T-helper 2 cell treated with Interferon-gamma antibody and Interleukin-4, amounts not matched to agents 100 ng/mL and 5 ng/mL, for 36 hours (primary cell): Measurements from ENCODE around the gene PPM1H. TPM values are rescaled to one million over a fixed set of nuclear protein-coding genes. Genes with fewer than 3 reads are reported as not detected.
"Not testable (repeated sequence)": the region's sequence is repeated elsewhere in the genome, so short reads cannot be mapped to it uniquely, and the experiment has no call there.

Experiments
- intact Hi-C: fragments of 100-400 bp; cut with micrococcal nuclease; formaldehyde crosslinking; loops from one replicate; pipeline ENCODE4 v1.15.1; 2023
- total RNA-seq: library from RNA; stranded (reverse); gene quantifications from 2 replicates; pipeline ENCODE4 v1.2.3, GENCODE V29; 2022

The PPM1H gene
- total RNA-seq, 1 donor from 2014 or later = 0.11 TPM

DNA sequence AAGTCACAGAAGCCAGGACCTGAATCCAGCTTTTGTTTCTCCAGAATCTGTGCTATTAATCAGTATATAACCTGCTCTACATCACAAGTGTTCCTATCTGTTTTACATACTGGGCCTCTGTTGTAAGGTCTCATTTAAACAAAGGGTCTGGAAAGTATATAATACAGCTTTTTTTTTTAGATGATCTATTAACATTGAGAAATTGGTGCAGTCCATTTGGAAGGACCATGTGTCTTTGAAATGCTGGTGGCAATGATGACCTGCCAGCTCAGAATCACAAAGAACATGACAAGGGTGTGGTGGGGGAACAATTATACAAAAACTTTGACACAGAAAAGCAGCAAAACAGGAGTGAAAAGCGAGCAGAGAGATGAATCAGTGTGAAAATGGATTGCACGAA lies 164.6 kb downstream of the PPM1H start:
- intact Hi-C loops = no loop called here

DNA sequence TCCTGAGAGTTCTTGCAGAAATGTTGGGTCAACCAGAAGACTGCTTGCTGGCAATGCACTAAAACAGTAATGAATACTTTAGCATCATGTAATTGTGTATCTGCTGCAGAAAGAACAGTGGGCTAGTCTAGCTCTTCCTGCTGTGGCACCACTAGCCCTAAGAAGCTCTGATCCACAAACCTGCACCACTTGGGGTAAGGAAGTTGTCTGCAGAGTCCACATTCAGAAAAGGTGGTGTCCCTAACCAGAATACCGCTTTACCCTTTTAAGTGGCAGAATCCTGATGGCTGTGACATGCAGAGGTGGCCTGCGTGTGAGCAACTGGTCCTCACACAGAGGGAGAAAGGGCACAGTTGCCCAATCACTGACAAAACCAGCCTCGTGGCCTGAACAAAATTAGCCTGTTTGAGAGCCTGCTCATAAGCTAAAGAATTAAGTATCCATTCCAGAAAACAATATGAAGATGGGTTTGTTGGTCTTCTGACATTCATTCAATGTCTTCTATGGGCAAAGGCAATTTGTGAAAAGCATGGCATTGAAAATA lies 165.8 kb downstream of the PPM1H start:
- intact Hi-C loops = no loop called here

DNA sequence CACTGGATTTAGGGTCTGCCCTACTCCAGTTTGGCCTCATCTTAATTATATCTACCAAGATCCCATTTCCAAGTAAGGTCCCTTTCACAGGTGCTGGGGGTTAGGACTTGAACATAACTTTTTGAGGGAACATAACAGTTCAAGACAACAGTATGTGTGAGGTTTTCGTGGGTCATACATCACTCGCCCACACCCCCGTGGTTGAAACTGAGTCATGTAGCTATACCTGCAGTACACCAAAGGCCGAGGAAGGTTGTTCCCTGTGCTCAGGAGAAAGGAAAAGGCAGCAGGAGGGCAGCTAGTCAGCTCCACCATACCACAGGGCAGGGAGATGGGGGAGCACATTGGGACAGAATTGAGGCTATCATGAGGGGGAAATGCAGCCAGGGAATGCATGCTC lies 167.0 kb downstream of the PPM1H start:
- intact Hi-C loops = no loop called here

DNA sequence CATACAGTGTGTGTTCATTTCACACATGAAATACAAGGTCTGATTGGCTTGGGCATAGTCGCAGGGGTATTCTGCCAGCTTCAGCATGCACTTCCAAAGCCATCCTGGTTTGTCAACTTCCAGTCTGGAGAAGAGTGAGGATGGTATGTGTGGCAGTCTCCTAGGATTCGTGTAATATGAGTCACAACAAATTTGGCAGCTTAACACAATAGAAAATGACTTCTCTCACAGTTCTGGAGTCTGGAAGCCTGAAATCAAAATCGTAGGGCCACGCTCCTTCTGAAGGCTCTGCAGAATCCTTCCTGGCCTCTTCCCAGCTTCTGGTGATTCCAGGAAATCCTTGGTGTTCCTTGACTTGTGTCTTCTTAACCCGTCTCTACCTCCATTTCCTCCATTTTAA lies 167.5 kb downstream of the PPM1H start:
- intact Hi-C loops = no loop called here

DNA sequence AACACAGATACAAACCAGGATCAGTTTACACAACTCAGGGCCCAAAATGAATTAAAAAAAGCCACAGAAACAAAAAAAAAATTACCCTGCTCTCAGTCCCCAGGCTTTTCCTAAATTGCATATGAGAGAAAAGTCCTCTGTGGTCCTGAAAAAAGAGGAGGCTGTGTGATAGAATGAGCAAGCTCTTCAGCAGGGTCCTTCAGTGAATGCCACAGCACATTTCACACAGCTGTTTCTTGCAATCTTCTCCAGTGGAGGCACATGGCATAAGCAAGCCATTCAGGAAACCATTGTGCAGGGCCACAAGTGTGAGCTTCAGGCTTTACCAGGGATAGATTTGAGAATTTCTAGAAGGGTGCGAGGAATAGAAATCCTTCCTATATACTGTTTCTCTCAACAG lies 168.5 kb downstream of the PPM1H start:
- intact Hi-C loops = no loop called here

DNA sequence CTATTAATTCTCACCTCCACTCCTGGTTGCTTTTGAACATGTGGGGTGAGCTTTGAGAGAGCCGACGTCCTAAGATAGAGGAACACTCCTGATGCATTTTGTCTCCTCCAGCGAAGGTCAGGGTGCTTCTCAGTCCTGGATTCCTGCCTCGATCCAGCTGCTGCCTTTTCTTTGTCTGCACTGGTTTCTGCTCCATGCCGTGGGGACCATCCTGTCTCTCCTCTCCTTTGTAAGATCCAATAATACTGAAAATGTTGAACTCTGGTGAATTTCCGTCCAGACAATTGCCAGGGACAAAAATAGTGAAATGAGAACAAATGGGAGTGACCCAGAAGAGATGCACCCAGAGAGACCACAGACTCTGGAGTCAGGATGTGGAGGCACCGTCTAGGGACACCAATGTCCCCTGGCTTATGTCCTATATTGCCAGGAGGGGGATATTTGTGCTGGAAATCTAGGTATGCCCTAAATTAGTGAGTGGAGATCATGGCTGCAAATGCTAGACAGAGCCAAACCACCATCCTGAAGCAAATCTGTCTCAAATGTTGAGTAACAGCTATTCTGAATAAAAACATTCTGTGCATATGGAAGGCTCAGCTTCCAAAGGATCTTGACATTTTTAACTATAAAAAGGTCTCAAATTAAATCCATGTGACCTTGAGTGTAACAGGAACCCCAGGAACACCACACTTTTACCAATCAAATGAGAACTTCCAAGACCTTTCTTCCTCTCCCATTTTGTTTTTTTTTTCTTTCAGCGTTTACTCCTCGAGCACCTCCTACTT lies 170.9 kb downstream of the PPM1H start:
- intact Hi-C loops = no loop called here

DNA sequence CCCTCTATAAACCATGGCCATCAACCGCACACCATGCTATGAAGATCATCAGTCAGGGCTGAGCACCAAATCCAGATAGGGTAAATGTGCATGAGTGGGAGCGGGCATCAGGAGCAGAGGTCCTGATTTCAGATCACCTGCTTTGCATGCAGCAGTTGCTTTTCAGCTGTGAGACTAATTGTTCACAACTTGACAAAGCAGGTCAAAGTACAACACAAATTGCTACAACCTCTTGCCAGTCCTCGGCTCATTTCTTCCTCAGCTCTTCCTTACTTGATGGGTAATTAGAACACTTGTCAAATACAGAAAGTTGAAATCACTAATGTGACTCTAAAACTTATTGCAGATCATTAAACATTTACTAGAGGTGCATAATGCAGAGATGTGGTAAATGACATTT lies 171.6 kb downstream of the PPM1H start:
- intact Hi-C loops = no loop called here

DNA sequence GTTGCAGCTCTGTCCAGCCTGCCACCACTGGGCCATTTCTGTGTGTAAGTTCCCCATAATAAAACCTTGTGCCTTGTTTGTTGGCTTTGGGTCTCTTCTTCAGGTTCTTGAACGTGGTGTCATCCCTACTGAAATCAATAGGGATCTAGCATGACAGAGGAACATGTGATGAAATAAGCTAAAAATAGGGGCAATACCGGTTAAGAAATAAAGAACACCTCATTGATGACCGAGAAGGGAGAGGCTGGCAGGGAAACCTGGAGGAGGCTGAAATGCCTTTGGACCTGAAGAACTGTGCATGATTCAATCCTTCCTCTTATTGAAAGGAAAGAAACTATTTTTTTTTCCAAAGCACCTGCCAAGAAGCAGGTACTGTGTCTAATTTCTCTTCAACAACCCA lies 172.3 kb downstream of the PPM1H start:
- intact Hi-C loops = no loop called here

DNA sequence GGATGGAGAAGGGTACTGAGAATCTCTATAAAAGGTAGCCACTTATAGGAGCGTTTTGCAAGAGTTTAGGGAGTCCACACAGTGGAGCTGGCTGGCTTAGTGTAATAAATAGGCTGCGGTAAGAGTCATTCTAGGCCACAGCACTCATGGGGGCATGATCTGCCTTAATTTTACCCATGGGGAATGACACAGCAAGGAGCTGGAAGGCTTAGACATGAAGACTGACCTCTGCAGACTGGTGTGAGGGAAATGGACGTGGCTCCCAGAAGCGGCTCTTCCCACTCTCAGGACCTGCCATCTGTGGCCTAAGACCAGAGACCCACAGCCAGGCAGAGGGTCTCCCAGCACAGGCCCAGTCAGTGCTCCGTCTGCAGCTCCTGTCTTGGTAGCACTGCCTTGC lies 173.3 kb downstream of the PPM1H start:
- intact Hi-C loops = no loop called here

DNA sequence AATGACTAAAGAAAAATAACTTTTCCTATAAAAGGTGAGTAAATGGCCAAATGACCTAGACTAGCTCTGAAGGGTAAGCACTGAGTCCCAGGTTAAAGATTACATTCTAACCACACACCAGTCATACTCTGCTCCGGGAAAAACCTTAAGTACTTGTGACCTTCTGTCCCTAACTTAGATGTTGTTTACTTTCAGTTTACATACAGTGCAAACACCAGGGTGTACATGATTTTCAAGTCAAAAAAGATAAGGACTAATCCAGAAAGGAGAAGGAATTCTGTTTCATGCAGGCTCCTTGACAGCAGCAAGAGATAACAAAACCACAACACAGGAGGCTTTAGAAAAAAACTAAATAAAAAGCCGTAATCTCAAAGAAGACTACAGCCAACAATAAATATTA lies 174.2 kb downstream of the PPM1H start:
- intact Hi-C loops = no loop called here

DNA sequence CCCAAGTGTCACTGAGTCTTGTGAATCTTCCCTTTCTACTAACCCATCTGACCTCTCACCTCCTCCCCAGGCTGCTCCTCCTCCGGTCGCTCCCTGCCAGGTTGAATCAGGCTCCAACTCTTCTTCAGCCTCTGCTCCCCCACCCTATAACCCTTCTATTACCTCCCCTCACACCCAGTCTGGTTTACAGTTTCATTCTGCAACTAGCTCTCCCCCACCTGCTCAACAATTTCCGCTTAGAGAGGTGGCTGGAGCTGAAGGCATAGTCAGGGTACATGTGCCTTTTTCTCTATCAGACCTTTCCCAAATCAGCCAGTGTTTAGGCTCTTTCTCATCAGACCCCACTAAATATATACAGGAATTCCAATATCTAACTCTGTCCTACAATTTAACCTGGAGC lies 174.6 kb downstream of the PPM1H start:
- intact Hi-C loops = not testable (repeated sequence)

DNA sequence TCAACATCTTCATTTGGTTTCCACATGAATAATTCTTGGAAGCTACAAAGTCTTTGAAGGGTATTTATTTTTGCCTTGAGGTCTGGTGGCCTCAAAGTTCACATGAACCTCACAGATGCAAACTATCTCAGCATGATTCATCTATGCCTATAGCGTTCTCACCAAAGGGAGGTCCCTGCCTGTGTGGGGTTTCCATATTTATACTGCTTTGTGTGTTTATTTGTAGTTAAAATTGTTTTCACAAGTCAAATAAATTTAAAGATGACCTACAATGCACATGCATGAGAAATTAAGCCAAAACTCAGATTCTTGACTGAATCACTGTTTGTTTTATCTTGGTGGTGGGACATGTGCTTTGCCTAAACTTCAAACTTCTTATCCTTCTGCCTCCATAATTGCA lies 176.7 kb downstream of the PPM1H start:
- intact Hi-C loops = no loop called here

DNA sequence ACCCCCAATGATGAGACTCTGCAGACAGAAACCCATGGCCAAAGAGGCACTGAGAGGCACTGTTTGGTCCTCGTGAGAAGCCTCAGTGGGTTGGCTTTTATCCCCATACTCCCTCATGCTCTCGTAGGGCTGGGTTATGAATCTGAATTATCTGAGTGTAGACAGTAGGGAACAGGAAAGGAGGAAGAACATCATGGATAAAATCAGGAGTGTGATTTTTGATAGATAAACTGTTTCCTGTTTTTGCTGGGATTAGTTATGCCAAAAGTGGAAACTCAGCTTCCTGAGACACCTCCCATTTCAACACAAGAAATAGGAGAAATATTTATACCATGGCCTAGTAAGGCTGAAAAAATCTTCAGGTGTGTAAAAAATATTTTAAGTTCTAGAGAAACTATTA lies 177.9 kb downstream of the PPM1H start:
- intact Hi-C loops = no loop called here

DNA sequence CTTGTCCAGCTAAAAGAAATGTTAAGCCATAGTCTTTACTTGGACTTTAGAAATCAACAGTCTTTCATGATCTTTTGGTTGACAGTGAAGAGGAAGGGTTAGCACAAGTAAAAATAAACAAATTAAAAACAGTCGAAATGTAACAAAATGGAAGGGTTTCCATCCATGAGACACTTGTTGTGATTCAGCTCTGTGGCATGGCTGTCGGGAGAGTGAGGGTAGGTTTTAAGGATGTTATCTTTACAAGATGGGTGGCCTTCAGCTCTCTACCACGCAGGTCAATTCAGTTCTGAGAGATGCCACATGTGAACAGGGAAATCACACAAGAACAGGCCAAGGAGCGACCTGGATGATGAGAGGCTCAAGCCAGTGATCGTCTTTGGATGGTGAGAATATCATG lies 180.2 kb downstream of the PPM1H start:
- intact Hi-C loops = no loop called here

DNA sequence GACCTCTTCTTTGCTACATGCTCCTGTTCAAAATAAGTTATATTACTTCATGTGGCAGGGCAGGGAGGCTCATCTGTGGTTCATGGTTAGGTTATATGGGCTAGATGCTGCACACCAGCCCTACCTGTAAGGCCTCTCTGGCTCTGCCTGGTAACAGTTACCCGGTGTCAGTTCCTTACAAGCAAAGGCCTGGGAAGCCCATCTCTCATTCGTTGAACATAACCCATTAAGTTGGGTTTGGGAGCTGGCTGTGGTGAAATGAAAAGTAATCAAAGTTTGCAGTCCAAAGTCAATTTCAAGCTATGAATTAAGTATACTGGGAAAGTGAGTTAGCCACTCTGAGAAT lies 183.2 kb downstream of the PPM1H start:
- intact Hi-C loops = no loop called here

DNA sequence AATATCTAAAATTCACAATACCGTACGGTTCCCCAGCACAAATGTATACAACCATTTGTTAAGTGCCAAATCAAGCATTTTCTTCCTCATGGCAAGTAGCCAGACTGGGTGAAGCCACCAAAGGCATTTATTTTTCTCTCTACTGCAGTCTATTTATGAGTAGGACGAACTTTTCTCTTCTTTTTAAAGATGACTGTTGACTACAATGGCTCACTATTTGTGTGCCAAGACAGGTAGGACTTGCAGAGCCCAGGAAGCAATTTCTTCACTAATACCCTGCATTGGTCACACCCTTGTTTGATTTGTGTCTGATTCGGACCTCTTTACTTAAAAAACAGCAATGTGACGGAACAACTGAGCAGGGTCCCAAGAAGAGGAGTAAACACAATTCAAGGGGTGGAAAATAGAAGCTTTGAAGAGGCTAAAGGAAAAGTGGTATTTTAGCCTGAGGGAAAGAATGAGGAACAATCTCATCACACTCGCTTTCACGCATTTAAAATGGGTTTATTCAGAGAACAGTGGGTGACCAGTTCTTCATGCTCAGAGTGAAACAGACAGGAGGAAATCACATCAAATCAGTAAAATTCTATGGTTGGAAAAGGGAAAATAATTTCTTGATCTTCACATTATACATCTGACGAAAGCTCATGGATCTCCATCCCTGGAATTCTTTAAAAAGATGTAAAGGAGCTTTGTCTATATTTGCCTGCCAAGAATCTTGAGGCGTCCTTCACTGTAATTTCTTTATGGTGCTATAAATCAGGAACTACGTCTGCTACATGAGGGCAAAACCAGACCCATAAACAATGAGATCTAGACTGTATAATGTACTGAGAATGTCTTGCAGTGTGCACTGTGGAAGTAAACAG lies 183.8 kb downstream of the PPM1H start:
- intact Hi-C loops = no loop called here

DNA sequence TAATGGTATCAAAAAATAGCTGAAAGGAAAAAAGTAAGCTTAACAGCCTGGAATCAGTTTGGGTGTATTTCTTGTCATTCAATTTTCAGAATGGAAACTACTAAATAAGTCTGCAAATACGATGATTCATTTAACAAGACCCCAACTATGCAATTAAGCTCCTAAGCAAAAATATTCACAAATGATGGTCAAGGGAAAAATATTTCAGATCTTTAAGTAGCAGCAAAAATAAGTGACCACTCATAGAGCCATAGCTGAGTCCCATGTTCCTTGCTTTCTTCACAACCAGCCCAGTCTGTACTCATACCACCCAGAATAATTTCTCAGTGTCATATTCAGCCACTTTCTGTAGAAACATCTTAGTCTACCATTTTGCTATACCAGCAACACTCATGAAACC lies 185.4 kb downstream of the PPM1H start:
- intact Hi-C loops = no loop called here

DNA sequence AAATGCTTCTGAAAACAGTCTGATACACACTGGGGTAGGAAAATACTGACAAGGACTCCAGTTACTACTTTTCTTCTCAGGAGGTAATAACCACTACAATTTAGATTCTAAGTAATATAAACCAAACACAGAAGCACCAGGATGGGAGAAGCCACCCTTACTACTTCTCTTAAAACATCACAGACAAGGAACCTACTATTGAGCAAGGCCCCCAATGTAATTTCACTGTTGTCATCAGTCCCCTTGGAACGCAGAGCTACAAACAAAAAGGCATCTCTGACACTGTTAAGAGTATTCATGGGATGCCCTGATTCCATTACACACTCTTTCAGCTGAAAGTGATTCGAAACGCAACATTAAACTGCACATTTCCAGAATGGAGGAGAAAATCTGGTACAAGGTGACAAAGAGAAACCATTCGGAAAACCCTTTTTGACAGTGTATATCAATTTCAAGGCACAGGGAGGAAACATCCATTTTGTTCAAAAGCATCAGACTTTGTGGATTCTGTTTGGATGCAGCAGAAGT lies 185.9 kb downstream of the PPM1H start:
- intact Hi-C loops = no loop called here

DNA sequence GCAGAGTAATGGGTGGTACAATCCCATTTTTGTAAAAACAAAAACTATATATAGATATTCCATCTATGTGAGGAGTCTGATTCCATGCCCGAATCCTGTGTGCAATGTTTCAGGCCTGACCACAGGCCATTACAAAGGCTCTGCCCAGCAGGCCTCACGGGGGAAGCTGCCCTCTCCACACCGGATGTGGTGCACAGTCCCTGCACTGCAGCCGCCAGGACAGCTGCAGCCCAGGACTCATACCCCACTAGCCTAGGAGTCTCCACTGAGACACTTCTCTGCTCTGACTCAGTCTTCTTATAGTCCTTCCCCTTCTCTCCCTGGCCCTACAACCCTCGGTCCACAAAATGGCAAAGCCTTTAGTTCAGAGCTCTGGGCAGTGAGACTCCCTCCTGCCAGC lies 190.4 kb downstream of the PPM1H start:
- intact Hi-C loops = no loop called here

DNA sequence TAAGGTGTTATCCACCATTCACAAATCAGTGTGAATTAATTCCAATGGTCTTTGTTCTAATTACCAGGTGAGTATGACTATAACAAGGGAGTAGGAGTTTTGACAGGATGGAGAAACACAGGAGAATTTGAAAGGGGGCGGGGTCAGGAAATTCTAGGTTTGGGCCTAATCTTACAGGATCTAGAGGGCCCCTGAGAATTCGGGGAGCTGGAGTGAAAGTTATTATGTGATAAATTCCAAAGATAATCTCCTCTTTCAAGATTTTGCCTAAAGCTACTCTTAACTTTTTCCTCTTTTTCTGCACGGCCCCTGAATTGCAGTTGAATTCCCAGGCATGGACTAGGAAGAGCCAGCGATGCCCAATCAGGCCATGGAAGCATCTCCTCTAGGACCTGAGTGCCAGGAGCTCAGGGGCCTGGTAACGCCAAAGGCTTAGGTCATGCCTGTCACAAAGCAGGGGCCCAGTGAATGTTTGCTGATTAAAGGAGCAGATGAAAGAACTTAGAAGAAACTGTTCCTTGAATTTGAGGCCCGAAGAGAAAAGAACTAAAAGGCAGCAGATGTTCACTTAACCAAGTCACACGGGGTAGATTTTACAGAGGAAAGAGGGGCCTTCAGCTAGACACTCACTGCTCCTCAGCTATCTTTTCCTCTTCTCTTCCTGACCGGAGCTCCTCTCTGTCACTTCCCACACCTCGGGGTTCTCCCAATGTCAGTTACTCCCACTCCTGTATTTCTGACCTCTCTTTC lies 195.5 kb downstream of the PPM1H start:
- intact Hi-C loops = no loop called here

DNA sequence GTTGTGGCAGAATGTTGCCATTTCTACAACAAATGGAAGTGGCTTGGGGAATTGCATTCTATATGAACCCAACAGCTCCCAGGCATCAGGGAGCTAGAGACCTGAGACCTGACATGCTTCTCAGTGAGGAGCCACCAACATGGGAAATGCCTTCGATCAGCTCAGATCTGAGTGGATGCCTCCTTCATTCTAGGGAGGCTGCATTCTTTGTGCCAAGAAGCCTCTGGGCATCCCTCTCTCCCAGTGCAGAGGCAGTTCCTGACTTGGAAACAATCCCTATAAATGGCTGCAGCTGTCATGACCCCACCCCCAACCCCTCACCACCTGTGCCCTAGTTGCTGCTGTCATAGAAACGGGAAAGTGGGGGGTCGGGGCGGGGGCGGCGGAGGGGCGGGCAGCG lies 196.3 kb downstream of the PPM1H start:
- intact Hi-C loops = no loop called here

DNA sequence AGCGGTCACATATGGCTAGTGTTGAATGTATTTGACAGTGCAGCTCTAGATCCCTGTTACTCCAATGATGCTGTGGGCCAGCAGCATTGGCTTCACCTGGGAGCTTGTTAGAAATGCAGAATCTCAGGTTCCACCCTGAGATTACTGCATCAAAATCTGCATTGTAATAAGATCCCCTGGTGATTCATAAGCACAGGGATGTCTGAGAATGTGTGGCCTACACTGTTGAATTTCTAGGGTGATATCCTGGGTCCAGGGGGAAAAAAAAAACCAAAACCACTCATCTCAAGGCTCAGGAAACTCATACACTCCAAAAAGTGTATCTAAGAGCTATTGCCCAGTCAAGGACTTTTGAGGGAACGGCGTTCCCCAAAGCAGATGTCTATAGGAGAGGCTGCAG lies 196.8 kb downstream of the PPM1H start:
- intact Hi-C loops = no loop called here
